A673 (cell line): Measurements from ENCODE around the gene PHF2.

Experiments
- EZH2 ChIP-seq: fragments of 200-600 bp; sonication (generic); IDR thresholded peaks from 2 replicates; pipeline ENCODE4 v1.6.1; 2017; ENCODE audit warnings: borderline replicate concordance, low read depth, mild to moderate bottlenecking, mixed read lengths, antibody characterized with exemption, low read length; ENCODE audit not compliant: poor library complexity, severe bottlenecking
- TF ChIP-seq, protein P1 (sequence below): fragments of 300-800, 200-600 bp; sonication (generic); conservative IDR thresholded peaks from 2 replicates; pipeline ENCODE4 v1.5.1; 2017; ENCODE audit warnings: low read depth, mild to moderate bottlenecking, antibody characterized with exemption, low read length, moderate library complexity, mixed read lengths

DNA sequence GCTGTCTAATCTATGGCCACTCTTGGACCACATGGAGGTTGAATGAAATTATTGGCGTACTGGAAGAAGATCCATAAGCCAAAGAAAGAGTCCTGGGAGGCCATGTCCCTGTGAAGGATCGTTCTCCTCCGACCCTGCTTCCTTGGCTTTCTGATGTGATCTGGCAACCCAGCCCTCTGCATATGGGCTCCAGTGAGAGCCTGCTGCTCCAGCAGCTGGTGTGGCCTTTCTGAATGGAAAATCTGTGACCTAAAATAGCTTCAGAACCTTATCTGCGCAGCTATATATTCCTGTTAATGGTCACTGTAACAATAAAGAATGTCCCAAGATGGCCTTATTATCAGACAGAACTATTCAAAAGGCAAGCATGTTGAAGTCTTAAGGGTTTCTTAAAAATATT lies 40.2 kb upstream of the PHF2 start:
- TF ChIP-seq, protein P1, sequence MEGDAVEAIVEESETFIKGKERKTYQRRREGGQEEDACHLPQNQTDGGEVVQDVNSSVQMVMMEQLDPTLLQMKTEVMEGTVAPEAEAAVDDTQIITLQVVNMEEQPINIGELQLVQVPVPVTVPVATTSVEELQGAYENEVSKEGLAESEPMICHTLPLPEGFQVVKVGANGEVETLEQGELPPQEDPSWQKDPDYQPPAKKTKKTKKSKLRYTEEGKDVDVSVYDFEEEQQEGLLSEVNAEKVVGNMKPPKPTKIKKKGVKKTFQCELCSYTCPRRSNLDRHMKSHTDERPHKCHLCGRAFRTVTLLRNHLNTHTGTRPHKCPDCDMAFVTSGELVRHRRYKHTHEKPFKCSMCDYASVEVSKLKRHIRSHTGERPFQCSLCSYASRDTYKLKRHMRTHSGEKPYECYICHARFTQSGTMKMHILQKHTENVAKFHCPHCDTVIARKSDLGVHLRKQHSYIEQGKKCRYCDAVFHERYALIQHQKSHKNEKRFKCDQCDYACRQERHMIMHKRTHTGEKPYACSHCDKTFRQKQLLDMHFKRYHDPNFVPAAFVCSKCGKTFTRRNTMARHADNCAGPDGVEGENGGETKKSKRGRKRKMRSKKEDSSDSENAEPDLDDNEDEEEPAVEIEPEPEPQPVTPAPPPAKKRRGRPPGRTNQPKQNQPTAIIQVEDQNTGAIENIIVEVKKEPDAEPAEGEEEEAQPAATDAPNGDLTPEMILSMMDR, result no peak
- TF ChIP-seq EZH2, result no peak
